NCI-H1105 treated with DMSO at 0.1 percent for 48 hours (cell line): Measurements from ENCODE around the gene TRAF3IP3.

Experiments used
- DNase-seq: peaks from one replicate; lab custom pipeline; 2025; lab: John Stamatoyannopoulos, UW

The TRAF3IP3 gene

DNA sequence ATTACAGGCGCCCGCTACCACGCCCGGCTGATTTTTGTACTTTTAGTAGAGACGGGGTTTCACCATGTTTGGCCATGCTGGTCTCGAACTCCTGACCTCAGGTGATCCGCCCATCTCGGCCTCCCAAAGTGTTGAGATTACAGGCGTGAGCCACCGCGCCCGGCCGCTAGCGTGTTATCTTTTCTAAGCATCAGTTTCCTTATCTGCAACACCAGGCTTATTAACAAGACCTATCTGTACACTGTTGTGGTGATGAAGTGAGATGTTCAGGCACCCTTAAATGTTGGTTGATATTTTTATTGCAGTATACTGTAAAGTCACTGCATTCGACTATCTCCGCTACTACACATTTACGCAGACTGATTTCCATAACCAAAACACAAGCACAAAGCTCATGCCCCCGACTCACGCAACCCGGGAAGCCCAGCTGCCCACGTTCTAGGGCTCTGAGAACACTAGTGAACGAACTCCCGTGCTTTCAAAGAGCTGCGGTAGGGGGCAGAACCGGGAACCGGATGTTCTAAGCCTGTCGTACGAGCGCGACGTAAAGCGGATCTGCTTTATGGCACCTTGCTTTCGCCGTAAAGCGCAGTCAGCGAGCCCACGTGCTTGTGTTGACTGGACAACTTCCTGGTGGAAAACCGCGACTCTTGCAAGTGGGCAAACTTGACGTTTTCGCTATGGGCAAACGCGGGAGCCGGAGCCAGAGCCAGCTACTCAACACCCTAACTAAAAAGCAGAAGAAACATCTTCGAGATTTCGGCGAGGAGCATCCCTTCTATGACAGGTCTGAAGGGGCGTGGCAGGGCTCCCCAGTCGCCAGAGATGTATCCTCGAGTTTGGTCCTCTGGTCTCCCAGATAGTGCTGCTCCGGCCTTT, 71.8 kb downstream of the TRAF3IP3 start, which contains the start of gene UTP25:
Gene UTP25 (plus strand): TSS at position 589 of the 879 bp plus-strand sequence. CDS start 92 bp downstream, at position 681.
- peak; percentile 94 for DNase-seq

DNA sequence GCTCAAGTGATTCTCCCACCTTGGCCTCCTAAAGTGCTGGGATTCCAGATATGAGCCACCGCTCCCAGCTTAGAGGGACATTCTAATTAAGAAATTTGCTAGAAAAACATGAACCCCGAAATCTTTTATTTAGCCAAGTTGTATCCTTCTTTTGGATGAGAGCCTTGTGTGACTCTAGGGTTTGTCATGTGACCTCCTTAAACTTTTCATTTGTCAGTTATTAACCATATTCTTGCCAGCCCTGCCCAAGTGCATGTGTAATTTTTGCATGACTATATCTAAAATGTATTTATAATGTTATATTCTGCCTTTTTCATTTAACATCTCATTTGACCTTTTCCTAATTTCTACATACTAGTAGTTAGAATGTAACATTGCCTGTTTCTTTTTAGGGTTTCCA, 73.9 kb downstream of the TRAF3IP3 start:
- DNase-seq: no peak

DNA sequence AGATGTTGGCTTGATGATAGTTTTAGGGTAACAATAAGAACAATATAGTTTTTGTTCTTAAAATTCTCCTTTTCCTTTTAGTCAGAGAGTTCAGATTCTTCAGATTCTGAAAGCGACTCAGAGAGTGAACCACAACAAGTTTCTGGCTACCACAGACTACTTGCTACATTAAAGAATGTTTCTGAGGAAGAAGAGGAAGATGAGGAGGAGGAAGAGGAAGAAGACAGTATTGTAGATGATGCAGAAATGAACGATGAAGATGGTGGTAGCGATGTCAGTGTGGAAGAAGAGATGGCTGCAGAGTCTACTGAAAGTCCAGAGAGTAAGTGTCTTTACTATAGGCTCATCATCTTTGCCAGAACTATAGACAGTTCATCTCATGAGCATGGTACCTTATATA, 74.9 kb downstream of the TRAF3IP3 start:
- DNase-seq: no peak

DNA sequence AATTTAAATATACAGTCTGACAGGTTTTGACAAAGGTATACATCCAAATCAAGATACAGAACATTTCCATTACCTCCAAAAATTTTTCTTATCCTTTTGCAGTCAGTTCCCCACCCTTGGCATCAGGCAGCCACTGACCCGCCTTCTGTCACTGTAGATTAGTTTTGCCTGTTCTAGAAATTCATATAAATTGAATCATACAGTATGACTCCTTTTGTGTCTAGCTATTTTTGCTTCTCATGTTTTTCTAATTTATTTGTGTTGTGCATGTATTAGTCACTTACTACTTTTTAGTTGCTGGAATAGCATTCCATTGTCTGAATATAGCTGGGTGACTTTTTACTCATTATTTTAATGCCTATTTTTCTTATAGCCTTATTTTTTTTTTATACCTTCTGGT, 75.8 kb downstream of the TRAF3IP3 start:
- no peak for DNase-seq
